TTC549 (cell line): ENCODE measurements around the gene ETV6.

ENCODE experiments used
- FAIRE-seq: peaks from 2 replicates; lab custom pipeline; 2012; peaks lifted over from hg19 to GRCh38; lab: Jason Lieb, UNC

ETV6 gene

GRCh38 chr12:11778713-11779685, 129.5 kb downstream of the ETV6 start:
- no peak for FAIRE-seq

GRCh38 chr12:11780521-11781101, 131.1 kb downstream of the ETV6 start:
- FAIRE-seq, result no peak

- FAIRE-seq, result no peak
These were observed 133.5 kb downstream of the ETV6 start for GRCh38 chr12:11782914-11783420.

GRCh38 chr12:11785712-11786111, 136.2 kb downstream of the ETV6 start:
- FAIRE-seq, result no peak

GRCh38 chr12:11786638-11787365, 137.3 kb downstream of the ETV6 start:
- FAIRE-seq, result no peak

- FAIRE-seq, result no peak
These were observed 138.0 kb downstream of the ETV6 start for GRCh38 chr12:11787437-11787836.

GRCh38 chr12:11787933-11788849, 138.7 kb downstream of the ETV6 start:
- FAIRE-seq, result no peak

- no peak for FAIRE-seq
These were observed 144.6 kb downstream of the ETV6 start for GRCh38 chr12:11793921-11794710.

GRCh38 chr12:11794751-11795150, 145.3 kb downstream of the ETV6 start:
- FAIRE-seq, result no peak

GRCh38 chr12:11795192-11795912, 145.9 kb downstream of the ETV6 start:
- no peak for FAIRE-seq

- no peak for FAIRE-seq
These were observed 146.5 kb downstream of the ETV6 start for GRCh38 chr12:11795913-11796459.

- FAIRE-seq, result no peak
These were observed 147.9 kb downstream of the ETV6 start for GRCh38 chr12:11797317-11797913.

- no peak for FAIRE-seq
These were observed 148.7 kb downstream of the ETV6 start for GRCh38 chr12:11798006-11798708.

GRCh38 chr12:11798856-11799501, 149.5 kb downstream of the ETV6 start:
- FAIRE-seq, result no peak

GRCh38 chr12:11799502-11799873, 150.0 kb downstream of the ETV6 start:
- no peak for FAIRE-seq

GRCh38 chr12:11801643-11802042, 152.2 kb downstream of the ETV6 start:
- FAIRE-seq, result no peak

GRCh38 chr12:11804130-11804529, 154.7 kb downstream of the ETV6 start:
- no peak for FAIRE-seq

- no peak for FAIRE-seq
These were observed 155.6 kb downstream of the ETV6 start for GRCh38 chr12:11805043-11805442.
